ENCODE results near the gene CDK6.
"Not testable (repeated sequence)": the region's sequence is repeated elsewhere in the genome, so short reads cannot be mapped to it uniquely, and the experiment has no call there.

CDK6 gene

GRCh38 chr7:92622030-92622429, 214.3 kb downstream of the CDK6 start:
- no peak for DNase-seq (ENCODE audit: low read depth)

GRCh38 chr7:92621561-92622023, 214.8 kb downstream of the CDK6 start:
- DNase-seq (ENCODE audit: low read depth) = no peak

- peak; percentile 58 for DNase-seq (ENCODE audit: low read depth)
These were observed 215.3 kb downstream of the CDK6 start for GRCh38 chr7:92621026-92621540.

- no peak for DNase-seq (ENCODE audit: low read depth)
These were observed 220.5 kb downstream of the CDK6 start for GRCh38 chr7:92615861-92616260.

GRCh38 chr7:92614660-92615174, 221.7 kb downstream of the CDK6 start:
- no peak for DNase-seq (ENCODE audit: low read depth)

GRCh38 chr7:92613720-92614119, 222.7 kb downstream of the CDK6 start:
- no peak for DNase-seq (ENCODE audit: low read depth)

GRCh38 chr7:92613214-92613613, 223.2 kb downstream of the CDK6 start:
- DNase-seq (ENCODE audit: low read depth) = no peak

- no peak for DNase-seq (ENCODE audit: low read depth)
These were observed 223.9 kb downstream of the CDK6 start for GRCh38 chr7:92612501-92612900.

- DNase-seq (ENCODE audit: low read depth) = no peak
These were observed 224.6 kb downstream of the CDK6 start for GRCh38 chr7:92611735-92612134.

GRCh38 chr7:92609921-92610518, 226.4 kb downstream of the CDK6 start:
- no peak for DNase-seq (ENCODE audit: low read depth)

- DNase-seq (ENCODE audit: low read depth) = no peak
These were observed 227.7 kb downstream of the CDK6 start for GRCh38 chr7:92608380-92609322.

GRCh38 chr7:92606985-92607384, 229.4 kb downstream of the CDK6 start:
- no peak for DNase-seq (ENCODE audit: low read depth)

GRCh38 chr7:92604517-92604916, 231.9 kb downstream of the CDK6 start:
- not testable (repeated sequence) for DNase-seq (ENCODE audit: low read depth)

- DNase-seq (ENCODE audit: low read depth) = no peak
These were observed 233.3 kb downstream of the CDK6 start for GRCh38 chr7:92603089-92603445.

- no peak for DNase-seq (ENCODE audit: low read depth)
These were observed 233.9 kb downstream of the CDK6 start for GRCh38 chr7:92602352-92603088.

GRCh38 chr7:92598310-92598981, 237.9 kb downstream of the CDK6 start:
- no peak for DNase-seq (ENCODE audit: low read depth)

GRCh38 chr7:92595281-92595680, 241.1 kb downstream of the CDK6 start:
- DNase-seq (ENCODE audit: low read depth) = no peak

GRCh38 chr7:92594746-92595145, 241.6 kb downstream of the CDK6 start:
- no peak for DNase-seq (ENCODE audit: low read depth)

GRCh38 chr7:92590711-92591310, 245.6 kb downstream of the CDK6 start:
- no peak for DNase-seq (ENCODE audit: low read depth)

- DNase-seq (ENCODE audit: low read depth) = no peak
These were observed 247.3 kb downstream of the CDK6 start for GRCh38 chr7:92589056-92589455.

- DNase-seq (ENCODE audit: low read depth) = no peak
These were observed 247.8 kb downstream of the CDK6 start for GRCh38 chr7:92588561-92588960.

Data from stimulated activated CD8-positive, alpha-beta memory T cell treated with anti-CD3 and anti-CD28 coated beads, Interleukin-4, amount 100 ng/mL, for 24 hours (primary cell).